ENCODE measurements around the gene NSFL1C.

GRCh38 chr20:1441133-1441532 lies 25.5 kb downstream of the NSFL1C start:
- no peak for TF ChIP-seq POLR2AphosphoS5 (IDR thresholded peaks at IDR 0.05)
- TF ChIP-seq CTCF (IDR thresholded peaks at IDR 0.05), result no peak
- no peak for TF ChIP-seq EP300 (IDR thresholded peaks at IDR 0.05)

All from upper lobe of left lung (tissue), 4 donors.